ENCODE data around the gene RAB43. TPM values are rescaled to one million over a fixed set of nuclear protein-coding genes. Genes with fewer than 3 reads are reported as not detected.
"Not testable (repeated sequence)": the region's sequence is repeated elsewhere in the genome, so short reads cannot be mapped to it uniquely, and the experiment has no call there.

RAB43 gene
- polyA plus RNA-seq, 10 donors = 0.78 to 3.6 (median 3.1) TPM

DNA sequence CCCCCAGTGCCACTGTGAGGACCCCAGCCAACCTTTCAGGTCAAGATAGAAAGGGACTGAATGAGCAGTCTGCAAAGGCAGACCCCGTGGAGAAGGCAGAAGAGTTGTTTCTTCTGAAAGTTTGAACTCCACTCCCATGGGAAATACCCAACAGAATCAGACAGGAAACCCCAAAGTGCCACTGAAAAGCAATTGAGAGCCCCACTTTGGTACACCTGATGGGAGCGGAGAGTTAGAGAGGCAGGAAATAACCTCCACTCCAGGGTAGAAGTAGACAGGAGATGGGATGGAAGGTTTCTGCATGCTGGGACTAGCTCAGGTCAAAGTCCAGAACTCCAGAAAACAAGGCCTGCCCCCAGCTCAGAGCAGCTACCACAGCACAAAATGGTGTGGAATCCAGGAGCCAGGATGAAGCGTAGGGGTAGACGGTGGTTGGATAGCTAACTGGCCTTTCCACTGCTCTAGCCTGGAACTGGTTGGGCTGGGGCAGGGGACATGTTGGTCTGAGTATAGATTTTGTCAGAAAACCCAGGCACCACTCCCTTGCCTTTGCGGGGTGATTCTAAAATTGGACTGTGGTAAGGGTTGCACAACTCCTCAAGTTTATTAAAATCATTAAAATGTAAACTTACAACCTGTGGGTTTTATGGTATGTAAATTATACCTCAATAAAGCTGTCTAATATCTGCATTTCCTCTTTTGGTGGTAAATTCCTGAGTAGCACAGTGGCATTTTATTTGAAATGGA is 1.9 kb upstream of the RAB43 start:
- DNase-seq = peak in 1 of 3 donors; percentile 9

GRCh38 chr3:129122412-129123011 is 908 bp upstream of the RAB43 start:
- DNase-seq = peak in 2 of 3 donors; percentile 55 to 83

DNA sequence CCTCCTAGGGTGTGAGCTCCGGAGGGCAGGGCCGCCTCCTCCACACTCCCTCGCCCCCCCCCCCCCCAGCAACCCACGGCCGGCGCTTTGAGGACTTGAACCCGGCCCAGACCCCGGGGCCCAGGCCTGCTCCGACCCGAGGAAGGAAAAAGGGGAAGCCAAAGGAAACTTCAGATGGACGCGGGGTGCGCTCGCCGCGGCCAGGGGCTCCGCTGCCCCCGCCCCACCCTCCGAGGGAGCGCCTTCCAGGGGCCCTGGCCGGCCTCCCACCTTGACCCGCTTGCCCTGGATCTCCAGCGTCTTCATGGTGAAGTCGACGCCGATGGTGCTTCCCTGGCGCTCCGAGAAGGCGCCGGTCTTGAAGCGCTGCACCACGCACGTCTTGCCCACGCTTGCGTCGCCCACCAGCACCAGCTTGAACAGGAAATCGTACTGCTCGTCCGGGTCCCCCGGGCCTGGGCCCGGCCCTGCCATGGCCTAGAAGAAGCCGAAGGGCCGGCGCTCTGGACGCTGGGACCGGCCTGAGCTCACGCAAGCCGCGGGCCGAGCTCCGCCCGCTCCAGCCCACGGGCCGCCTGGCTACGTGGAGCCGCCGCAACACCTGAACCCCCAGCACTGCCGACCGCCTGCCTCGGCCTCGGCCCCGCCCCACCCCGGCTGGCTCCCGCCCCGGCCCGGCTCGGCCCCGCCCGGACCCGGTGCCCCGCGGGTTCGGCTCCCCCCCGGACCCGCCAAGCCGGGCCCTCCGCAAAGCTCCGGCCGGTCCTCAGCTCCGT is 400 bp downstream of the RAB43 start:
- DNase-seq = peak in 2 of 3 donors; percentile 38 to 73

- peak; percentile 82 to 93 (median 88) for DNase-seq
Observed at GRCh38 chr3:129120254-129121004, 1.2 kb downstream of the RAB43 start.

DNA sequence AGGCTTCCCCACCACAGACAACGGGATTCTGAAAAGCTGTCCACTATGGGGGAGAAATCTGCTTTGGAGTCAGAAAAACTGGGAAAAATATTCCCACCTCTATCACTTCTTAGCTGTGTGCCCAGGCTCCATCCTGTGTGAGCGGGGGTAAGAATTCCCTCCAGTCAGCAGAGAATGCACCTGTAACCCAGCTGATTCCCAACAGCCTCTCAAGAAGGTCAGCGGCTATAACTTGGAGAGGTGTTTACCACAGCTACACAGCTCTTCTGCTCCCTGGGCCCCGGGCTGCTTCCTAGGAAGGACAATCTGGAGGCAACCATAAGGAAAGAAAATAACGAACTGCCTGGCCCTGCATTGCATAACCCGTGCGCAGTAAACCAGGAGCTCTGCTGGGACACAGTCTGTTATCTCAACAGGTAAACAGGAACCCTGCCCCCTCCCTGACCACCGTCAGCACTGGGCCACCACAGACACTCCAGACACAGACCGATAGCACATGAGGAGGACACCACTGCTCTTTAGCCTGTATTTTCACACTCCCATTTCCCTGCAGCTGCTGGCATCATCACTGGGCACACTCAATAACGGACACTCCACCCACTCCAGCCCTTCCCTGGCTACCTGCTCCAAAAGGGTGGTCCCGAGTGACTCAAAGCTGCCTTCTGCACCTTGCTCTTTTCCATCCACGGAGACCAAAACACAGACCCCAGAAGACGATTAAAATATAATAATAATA is 2.1 kb downstream of the RAB43 start:
- no peak for DNase-seq

DNA sequence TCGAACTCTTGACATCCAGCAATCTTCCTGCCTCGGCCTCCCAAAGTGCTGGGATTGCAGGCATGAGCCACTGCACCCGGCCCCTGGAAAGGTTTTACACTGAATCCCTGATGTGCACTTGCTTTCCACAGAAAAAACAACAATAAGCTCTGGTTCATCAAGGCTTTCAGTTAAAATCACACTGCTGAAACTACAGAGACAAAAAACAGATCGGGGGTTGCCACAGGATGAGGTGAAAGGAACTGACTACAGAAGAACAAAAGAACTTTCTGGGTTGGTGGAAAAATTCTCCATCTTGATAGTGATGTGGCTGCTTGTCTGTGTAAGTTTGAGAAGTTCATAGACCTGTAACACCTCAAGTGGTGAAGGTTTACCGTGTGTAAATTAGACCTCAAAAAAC is 2.9 kb downstream of the RAB43 start:
- no peak for DNase-seq

DNA sequence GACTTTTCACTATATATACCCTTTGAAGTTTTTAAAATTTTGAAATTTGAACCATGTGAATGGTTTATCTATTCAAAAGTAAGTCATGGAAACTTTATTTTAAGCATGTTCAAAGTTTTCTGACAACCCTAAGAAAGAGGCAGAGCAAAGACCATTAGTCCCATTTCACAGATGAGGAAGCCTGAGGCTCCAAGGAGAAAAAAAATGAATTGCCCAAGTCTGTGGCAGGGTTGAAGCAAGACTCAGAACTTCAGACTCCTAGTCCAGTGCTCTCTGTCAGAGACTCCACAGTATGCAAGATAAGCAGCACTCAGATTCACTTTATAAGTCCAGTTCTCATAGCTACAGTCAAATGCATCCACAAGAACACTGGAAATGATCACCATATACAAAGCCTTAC is 4.5 kb downstream of the RAB43 start:
- no peak for DNase-seq

GRCh38 chr3:129116482-129116946 is 5.1 kb downstream of the RAB43 start:
- DNase-seq = no peak

DNA sequence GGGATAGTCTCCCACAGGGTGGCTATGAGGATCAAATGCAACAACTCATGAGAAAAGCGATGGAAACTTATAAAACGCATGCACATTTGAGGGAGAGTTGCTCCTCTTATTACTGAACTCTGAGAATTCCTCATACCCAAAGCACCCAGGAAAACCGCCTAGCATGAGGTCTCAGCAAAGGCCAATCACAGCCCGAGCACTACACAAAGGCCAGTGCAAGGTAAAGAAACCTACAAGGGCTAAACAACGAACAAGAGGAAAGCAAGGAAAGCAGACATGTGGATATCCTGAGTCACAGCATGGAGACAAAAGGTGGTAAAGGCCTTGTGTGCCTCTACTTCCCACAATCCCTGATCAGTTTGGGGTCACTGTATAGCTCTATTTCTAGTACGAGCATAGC is 7.1 kb downstream of the RAB43 start:
- DNase-seq = no peak

DNA sequence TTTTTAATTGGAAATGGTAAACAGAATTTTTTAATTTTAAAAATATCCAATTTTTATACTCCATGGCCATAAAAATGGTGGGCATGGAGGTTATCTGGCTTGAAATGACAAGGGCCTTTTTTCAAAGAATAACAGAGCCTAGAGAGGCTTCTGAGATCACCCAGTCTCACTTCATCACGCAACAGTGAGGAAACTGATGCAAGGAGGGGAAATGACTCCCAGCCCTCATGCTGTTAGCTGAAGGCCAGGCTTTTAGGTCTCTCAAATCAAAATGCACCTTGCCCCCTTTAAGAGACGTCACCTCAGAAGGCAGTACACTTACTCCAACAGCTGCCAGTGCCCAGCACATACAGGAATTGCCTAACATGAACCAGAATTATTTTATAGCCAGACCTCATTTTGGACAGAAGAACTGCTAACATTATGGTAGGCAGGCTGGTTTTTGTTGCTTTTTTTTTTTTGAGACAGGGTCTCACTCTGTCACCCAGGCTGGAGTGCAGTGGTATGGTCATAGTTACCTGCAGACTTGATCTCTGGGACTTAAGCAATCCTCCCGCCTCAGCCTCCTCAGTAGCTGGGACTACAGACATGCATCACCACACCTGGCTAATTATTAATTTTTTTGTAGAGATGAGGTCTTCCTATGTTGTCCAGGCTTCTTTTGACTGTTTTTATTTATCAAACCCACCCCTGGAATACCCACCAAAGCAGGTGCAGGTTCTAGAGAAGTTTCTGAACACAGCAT is 9.1 kb downstream of the RAB43 start:
- DNase-seq = no peak

GRCh38 chr3:129111076-129111780 is 10.4 kb downstream of the RAB43 start:
- not testable (repeated sequence) for DNase-seq

DNA sequence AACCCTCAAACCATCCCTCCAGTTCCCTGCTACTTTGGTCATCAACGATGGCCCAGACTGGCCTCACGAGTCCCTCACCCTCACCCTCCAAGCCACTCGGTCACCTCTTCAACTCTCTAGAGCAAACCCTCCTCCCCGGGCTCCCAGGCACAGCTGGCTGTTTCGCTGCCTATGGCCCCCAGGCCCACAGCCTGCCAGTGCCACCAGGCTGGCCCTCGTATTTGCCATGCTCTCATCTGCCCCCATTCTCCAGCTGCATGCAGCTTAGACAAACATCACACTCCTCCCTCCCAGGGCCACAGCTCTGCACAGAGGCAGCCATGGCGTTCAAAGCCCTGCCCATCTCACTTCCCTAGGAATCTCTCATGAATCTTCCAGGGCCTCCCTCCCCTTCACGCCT is 13.8 kb downstream of the RAB43 start:
- no peak for DNase-seq

DNA sequence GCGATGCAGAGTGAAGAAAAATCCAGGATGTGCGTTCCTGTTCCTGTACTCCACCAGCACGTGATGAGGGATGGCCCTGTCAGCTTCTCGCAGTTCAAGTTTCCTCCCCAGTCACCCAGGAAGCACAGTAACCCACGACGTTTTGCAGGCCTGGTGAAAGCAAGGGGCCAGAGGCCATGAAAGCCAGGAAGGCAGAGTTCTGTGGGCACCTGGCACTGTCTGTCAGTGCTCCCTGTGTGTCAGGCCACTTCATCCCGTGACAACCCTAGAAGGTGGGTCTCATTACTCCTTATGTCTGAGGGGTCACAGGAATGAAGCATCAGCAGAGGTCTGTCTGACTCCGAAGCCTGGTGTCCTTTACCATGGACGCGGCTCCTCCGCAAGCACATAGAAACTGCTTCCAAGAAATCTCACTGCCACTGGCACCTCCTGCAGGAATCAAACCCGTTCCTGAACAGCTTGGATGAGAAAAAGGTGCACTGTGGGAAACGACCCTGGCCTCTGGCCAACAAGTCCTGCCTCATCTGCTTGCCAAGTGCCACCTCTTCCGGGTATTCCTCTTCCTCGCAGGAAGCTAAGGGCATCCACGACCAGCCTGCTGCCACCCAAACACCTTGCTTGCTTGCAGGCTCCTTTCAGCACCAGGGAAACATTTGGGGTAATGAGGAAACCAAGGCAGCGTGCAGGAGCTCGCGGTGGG is 14.6 kb downstream of the RAB43 start:
- DNase-seq = no peak

DNA sequence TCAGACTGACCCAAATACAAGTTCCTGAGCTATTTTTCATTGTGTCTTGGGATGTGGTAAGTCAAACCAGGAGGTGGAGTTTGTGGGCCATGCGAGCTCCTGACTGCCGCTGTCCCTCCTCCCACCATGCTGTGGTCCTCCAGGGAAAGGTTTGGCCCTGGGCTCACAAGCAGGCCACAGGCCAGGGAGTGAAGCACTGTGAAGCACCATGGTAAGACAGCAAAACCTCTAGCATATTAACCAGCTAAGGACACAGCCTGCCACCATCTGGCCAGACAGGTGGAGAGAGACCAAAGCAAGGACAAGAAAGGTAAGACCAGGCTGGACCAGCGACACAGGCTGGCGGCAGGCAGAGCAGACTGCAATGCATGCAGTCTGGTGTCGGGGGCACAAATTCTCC is 15.3 kb downstream of the RAB43 start:
- DNase-seq = no peak

GRCh38 chr3:129105862-129106261 is 15.7 kb downstream of the RAB43 start:
- no peak for DNase-seq

DNA sequence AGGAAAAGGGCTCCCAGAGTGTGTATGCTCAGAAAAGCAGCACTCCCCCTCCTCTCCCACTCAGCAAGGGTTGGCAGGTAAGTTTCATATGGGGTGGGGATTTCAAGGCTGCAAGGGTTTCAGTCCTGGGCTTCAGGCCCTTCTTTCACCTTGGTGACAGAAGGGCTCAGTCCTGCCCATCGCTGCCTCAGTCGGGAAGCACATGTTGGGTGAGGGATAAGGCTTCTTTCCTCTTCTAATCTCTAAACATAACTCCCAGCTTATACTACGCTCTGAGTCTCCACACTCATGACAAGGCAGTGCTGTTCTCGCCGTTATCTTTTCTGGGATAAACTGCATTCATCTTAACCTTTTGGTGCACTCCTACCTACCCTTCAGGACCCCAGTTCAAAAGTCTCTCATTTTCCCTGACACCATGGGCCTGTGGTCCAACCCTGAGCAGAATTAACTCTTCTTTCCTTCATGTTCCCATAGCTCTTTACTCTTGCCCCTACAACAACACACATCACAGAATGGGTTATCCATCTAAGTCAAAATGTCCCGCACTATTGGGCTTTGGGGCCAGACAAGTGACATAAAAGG is 17.0 kb downstream of the RAB43 start:
- DNase-seq = no peak

DNA sequence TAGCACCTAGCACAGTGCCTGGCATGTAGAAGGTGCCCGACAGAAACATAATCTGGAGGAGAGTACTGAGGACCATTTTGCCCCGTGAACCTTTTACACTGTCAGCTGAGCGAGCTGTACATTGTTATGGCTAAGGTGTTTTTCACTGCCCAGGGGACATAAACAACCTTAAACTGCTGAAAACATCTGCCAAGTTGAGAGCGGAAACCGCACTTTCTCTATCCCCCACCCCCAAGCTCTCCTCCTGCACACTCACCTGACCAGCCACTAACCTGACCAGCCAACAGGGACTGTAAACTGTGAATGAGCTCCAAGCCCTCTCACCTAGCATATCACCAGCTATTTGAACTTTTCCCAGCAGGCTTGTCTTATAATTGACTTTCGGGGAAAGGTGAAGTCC is 17.6 kb downstream of the RAB43 start:
- DNase-seq = no peak

DNA sequence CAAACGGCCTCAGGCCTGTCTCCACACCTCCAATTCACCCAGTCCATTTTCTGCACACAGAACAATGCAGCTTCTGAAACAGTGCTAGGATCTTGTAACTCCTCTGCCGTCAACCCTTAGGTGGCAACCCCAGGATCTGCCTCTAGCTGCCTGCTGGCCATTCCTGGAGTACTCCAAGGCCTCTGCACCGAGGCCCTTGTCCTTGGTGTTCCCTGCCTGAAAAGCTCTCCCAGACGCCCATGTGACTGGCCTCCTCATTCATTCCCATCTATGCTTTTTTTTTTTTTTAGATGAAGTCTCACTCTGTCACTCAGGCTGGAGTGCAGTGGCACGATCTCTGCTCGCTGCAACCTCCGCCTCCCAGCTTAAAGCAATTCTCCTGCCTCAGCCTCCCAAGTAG is 18.3 kb downstream of the RAB43 start:
- DNase-seq = no peak
